Ovary (tissue), 3 donors: Measurements from ENCODE around the gene ZNF609.

Experiments used
- CTCF ChIP-seq, 3 donors: fragments of 450-650 bp in 2 of 3; fragments of 200-600 bp in 1 of 3; IDR thresholded peaks; one replicate each; pipeline versions ENCODE4 v1.5.1 to v1.8.0; 2016 to 2022; ENCODE audit warnings: antibody characterized with exemption in 3 of 3, mild to moderate bottlenecking in 1 of 3
- EP300 ChIP-seq: sonication (generic); formaldehyde crosslinking; IDR thresholded peaks from one replicate; pipeline ENCODE4 v1.6.1; 2017; ENCODE audit warnings: antibody characterized with exemption
- POLR2A ChIP-seq: fragments of 450-650 bp; IDR thresholded peaks from one replicate; pipeline ENCODE4 v1.6.1; 2017; ENCODE audit warnings: antibody characterized with exemption, mild to moderate bottlenecking, moderate library complexity
- donor health status: DM: no; HTN: no; CAD: no.

GRCh38 chr15:64536244-64536836, 76.0 kb downstream of the ZNF609 start:
- TF ChIP-seq CTCF (IDR thresholded peaks at IDR 0.05) (no peak), POLR2A (no peak), EP300 (no peak)
